ENCODE measurements around the gene VPS51. TPM values are rescaled to one million over a fixed set of nuclear protein-coding genes. Genes with fewer than 3 reads are reported as not detected.

VPS51 gene
- total RNA-seq, 1 experiment from 2014 or later, result 113 TPM

- Histone ChIP-seq H3F3A (ENCODE audit: insufficient read depth, low read depth) (peaks cover 74% of the 10 kb centered on the region), H3K9me3 (ENCODE audit: insufficient read depth, low read depth) (no peaks in the 10 kb centered on the region), H4K20me1 (ENCODE audit: insufficient read depth) (peaks cover 34% of the 10 kb centered on the region), H3K27ac (no peak overlapping the region), H3K79me2 (ENCODE audit: low read depth) (peaks cover 37% of the 10 kb centered on the region), H3K36me3 (ENCODE audit: low read depth) (peaks cover 60% of the 10 kb centered on the region), H3K4me1 (replicated peaks; ENCODE audit: insufficient read depth) (peaks cover 19% of the 10 kb centered on the region), H3K9me2 (ENCODE audit: insufficient read depth) (no peaks in the 10 kb centered on the region), H2AFZ (no peak overlapping the region), H3K4me2 (no peak overlapping the region), H3K4me3 (no peak overlapping the region), H3K27me3 (ENCODE audit: insufficient read depth, low read depth) (no peaks in the 10 kb centered on the region)
- TF ChIP-seq CTCF (conservative IDR thresholded peaks at IDR 0.05) (no peak), EZH2 (IDR thresholded peaks at IDR 0.05; ENCODE audit: low read depth) (no peak)
- no TSS peak for BruUV-seq (replicated peaks)
- DNase-seq, result no peak
- intact Hi-C loops (cut with micrococcal nuclease; ENCODE audit: unreplicated experiment), result no loop called here
- POLR2A ChIA-PET (ENCODE audit: unreplicated experiment), result interaction anchor here (0.6 to 0.9 kb wide), 3 partner anchors 16 to 165 kb away, joined by 3 to 6 read pairs (median 3); no protein-coding TSS in a partner anchor
- CTCF ChIA-PET, result no interaction called here
Measured at GRCh38 chr11:65127473-65128181, 31.6 kb downstream of the VPS51 start.

GRCh38 chr11:65128182-65129145 is 32.5 kb downstream of the VPS51 start:
- POLR2A ChIA-PET (ENCODE audit: unreplicated experiment), result interaction anchor here (0.6 to 0.8 kb wide), 3 partner anchors 134 to 389 kb away, joined by 3 to 11 read pairs (median 3); no protein-coding TSS in a partner anchor
- Histone ChIP-seq H3K9me2 (ENCODE audit: insufficient read depth) (no peaks in the 10 kb centered on the region), H3K36me3 (ENCODE audit: low read depth) (peaks cover 64% of the 10 kb centered on the region), H3K4me3 (no peak overlapping the region), H3K4me1 (replicated peaks; ENCODE audit: insufficient read depth) (peaks cover 18% of the 10 kb centered on the region), H3K27me3 (ENCODE audit: insufficient read depth, low read depth) (no peaks in the 10 kb centered on the region), H3F3A (ENCODE audit: insufficient read depth, low read depth) (peaks cover 69% of the 10 kb centered on the region; the same call in 1 of the 2 replicates), H2AFZ (no peak overlapping the region), H3K9me3 (ENCODE audit: insufficient read depth, low read depth) (no peaks in the 10 kb centered on the region), H3K4me2 (no peak overlapping the region), H4K20me1 (ENCODE audit: insufficient read depth) (peaks cover 39% of the 10 kb centered on the region), H3K27ac (no peak overlapping the region), H3K79me2 (ENCODE audit: low read depth) (peaks cover 37% of the 10 kb centered on the region)
- CTCF ChIA-PET, result no interaction called here
- DNase-seq, result no peak
- BruUV-seq (replicated peaks), result no TSS peak
- intact Hi-C loops (cut with micrococcal nuclease; ENCODE audit: unreplicated experiment), result no loop called here
- TF ChIP-seq CTCF (conservative IDR thresholded peaks at IDR 0.05), result no peak
- no peak for TF ChIP-seq EZH2 (IDR thresholded peaks at IDR 0.05; ENCODE audit: low read depth)

GRCh38 chr11:65129649-65130441 is 33.8 kb downstream of the VPS51 start:
- H3K9me2 ChIP-seq (ENCODE audit: insufficient read depth), result no peaks in the 10 kb centered on the region
- peaks cover 39% of the 10 kb centered on the region for H4K20me1 ChIP-seq (ENCODE audit: insufficient read depth)
- peaks cover 55% of the 10 kb centered on the region for H3K36me3 ChIP-seq (ENCODE audit: low read depth)
- H3K4me2 ChIP-seq, result no peak overlapping the region
- no peak overlapping the region for H3K4me3 ChIP-seq
- intact Hi-C loops (cut with micrococcal nuclease; ENCODE audit: unreplicated experiment), result no loop called here
- no peak overlapping the region for H3K27ac ChIP-seq
- TF ChIP-seq EZH2 (IDR thresholded peaks at IDR 0.05; ENCODE audit: low read depth), result no peak
- no peak for TF ChIP-seq CTCF (conservative IDR thresholded peaks at IDR 0.05)
- H3F3A ChIP-seq (ENCODE audit: insufficient read depth, low read depth), result peaks cover 65% of the 10 kb centered on the region; the same call in 1 of the 2 replicates
- ChIA-PET POLR2A (ENCODE audit: unreplicated experiment) (no interaction called here), CTCF (no interaction called here)
- no peak overlapping the region for H2AFZ ChIP-seq
- H3K79me2 ChIP-seq (ENCODE audit: low read depth), result peaks cover 31% of the 10 kb centered on the region
- no peaks in the 10 kb centered on the region for H3K27me3 ChIP-seq (ENCODE audit: insufficient read depth, low read depth)
- no TSS peak for BruUV-seq (replicated peaks)
- H3K4me1 ChIP-seq (replicated peaks; ENCODE audit: insufficient read depth), result peaks cover 8% of the 10 kb centered on the region
- no peak for DNase-seq
- H3K9me3 ChIP-seq (ENCODE audit: insufficient read depth, low read depth), result no peaks in the 10 kb centered on the region
